ENCODE results near the gene SOX2.
"Not testable (repeated sequence)": the region's sequence is repeated elsewhere in the genome, so short reads cannot be mapped to it uniquely, and the experiment has no call there.

SOX2 gene

DNA sequence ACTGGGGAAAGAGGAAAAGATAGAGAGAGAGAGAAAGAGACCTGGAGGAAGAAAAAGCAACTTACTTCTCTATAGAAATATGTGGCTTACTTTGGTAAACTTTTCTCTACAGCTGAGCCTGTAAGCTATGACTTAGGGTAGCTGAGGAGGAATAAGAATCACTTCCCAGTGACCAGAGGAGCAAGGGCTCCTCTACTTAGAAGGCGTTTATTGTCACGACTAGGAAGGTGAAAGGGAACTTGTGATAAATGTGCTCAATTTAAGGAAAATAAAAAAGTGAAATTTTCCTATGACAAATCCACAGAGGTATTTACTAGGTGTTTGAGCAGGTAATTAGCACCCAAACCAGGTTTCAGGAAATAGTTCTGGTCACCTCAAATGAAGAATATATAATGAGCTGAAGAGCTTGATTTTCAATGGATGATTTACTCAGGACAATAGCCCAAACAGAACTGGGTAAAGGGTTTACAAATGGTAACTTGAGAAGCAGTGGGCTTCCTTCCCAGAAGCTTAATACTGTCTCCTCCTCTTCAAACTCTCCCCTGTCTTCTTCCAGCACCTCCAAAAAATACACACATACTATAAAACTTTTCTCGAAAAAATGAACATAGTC, 46.1 kb downstream of the SOX2 start:
- DNase-seq (ENCODE audit: low read depth in 3 of 3), result no peak

DNA sequence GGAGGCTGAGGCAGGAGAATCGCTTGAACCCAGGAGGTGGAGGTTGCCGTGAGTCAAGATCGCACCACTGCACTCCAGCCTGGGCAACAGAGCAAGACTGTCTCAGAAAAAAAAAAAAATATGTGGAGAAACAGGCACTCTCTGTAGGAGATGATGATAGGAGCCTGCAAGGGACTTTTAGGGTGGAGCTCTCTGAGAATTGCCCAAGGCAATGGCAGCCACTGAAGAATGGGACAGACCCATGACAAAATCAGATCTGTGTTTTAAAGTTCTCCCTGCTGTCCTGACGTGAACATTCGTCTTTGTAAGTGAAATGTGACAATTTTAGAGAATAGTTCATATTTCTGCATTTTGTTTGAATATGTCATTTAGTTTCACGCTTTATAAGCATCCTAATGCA, 50.2 kb downstream of the SOX2 start:
- no peak for DNase-seq (ENCODE audit: low read depth in 3 of 3)

DNA sequence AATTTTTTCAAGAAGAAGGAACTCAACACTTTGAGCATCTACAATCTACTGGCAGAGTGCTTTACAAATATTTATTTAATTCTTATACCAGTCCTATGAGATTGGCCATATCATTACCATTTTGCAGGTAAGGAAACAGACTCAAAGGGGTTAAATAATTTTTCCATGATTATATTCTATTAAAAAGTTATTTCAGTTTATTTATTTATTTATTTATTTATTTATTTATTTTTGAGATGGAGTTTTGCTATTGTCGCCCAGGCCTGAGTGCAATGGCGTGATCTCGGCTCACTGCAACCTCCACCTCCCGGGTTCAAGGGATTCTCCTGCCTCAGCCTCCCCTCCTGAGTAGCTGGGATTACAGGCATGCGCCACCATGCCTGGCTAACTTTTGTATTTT, 52.3 kb downstream of the SOX2 start:
- not testable (repeated sequence) for DNase-seq (ENCODE audit: low read depth in 3 of 3)
